Measurements from ENCODE around the gene IFIT2.
"Not testable (repeated sequence)": the region's sequence is repeated elsewhere in the genome, so short reads cannot be mapped to it uniquely, and the experiment has no call there.

Gene IFIT2

DNA sequence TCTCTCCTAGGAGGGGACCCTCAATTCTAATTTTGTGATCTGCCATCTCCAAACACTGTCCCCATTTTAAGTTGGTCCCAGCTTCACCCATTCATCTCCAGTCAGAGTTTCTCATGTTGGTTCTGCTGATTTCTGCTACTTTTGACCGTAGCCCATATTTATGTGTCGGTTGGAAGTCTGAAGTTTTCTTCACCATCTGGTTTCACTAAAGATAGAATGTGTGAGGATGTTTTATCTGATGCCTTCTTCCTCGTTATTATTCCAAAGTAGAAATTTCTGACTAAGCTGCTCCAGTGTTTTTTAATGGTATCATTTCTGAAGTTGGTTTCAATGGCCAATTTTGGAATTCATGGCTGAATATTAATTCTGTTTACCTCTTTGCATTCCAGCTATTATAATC lies 21.3 kb upstream of the IFIT2 start:
- no peak for DNase-seq

DNA sequence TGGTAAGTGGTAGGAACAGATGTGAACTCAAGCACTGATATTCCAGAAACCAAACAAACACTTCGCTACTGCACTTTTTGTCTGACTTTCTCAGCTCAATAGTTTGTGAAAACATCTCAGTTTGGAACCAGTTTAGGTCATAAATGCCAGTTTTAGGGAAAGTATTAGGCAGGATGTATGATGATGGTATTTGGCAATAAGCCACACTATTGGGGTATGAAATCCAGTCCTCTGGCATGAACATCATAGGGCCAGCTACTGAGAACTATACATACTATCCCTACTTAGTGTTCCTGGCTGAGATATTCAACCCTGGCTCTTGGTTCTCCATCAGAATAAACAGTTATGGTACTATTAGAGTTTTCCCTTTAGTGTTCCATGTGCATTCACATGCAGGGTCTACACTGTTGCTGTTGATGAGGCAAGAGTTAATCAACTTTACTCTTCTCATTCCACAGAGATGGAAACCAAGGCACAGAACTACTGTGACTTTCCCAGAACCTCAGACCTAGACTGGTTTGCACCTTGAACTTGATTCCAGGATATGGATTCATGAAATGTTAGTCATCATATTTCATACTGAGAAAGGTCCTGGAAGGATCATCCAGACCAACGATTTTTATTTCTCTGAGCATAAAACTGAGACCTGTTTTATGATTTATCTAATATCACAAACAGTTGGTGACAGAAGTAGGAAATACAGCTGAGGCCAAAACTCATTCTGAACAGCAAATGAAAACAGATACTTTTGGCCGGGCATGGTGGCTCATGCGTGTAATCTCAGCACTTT lies 20.0 kb upstream of the IFIT2 start:
- no peak for DNase-seq

- no peak for DNase-seq
Observed at GRCh38 chr10:89283025-89283935, 18.6 kb upstream of the IFIT2 start.

DNA sequence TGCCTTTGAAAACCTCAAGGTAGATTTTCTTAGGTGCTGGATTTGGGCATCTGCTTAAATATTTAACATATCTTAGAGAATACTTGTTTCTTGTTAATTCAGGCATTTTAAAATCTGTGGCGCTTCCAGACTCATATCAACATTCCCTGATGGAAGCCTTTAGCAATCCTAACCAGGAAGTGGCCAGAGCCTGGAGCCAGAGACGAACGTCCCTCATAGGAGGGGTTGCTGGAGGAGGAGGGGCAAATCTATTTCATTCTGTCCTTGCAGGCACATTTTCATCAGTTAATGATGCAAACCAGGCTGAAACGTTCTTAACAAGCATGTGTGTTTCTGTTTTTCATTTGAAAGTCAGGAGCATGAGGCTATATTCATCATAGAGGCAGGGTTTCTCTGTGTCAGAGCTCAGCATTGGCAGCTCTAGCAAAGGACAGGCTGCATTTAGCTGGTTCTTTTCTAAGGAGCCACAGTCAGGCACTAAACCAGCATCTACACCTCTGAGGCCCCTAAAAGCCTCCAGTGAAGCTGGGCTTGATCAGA lies 17.8 kb upstream of the IFIT2 start:
- no peak for DNase-seq

- not testable (repeated sequence) for DNase-seq
Observed at GRCh38 chr10:89284711-89285110, 17.1 kb upstream of the IFIT2 start.

DNA sequence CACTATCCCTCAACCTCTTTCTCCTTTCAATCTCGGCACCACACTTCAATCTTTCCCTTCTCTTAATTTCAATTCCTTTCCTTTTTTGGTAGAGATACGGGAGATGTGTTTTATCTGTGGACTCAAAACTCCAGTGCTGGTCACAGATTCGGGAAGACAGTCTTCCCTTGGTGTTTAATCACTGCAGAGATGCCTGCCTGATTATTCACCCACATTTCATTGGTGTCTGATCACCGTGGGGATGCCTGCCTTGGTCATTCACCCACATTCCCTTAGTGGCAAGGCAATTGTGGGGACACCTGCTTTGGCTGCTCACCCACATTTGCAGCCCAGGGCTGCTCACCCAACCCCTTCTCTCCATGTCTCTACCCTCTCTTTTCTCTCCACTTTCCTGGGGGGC lies 16.5 kb upstream of the IFIT2 start:
- DNase-seq: not testable (repeated sequence)

GRCh38 chr10:89294721-89295239 lies 7.1 kb upstream of the IFIT2 start:
- no peak for DNase-seq

DNA sequence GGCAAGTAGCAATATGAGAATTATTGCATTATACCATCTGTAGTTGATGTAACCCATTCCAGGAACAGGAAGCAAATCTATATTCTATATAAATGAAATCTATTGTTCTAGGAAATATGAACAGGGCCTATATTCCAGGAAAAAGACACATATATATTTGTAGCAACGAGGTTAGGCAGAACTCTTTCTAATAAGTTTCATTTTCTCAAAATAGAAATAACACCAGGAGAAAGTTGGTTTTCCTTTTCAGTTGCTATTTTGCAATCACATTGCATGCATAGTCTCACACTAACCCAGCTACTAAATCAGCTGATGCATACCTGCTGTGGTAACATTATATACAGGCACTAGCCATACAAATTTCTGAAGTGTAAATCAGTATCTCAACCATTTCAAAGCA lies 6.2 kb upstream of the IFIT2 start:
- no peak for DNase-seq

DNA sequence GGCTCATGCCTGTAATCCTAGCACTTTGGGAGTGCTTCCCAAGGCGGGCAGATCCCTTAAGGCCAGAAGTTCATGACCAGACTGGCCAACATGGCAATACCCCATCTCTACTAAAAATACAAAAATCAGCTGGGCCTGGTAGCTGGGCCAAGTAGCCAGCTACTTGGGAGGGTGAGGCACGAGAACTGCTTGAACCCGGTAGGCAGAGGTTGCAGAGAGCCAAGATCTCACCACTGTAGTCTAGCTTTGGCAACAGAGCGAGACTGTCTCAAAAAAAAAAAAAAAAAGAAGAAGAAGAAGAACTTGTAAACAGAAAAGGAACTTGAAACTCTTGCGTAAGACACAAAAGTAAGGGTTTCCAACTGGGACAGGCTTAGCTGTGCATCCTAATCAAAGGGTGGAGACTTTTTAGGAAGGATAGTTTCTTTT lies 5.6 kb upstream of the IFIT2 start:
- no peak for DNase-seq

DNA sequence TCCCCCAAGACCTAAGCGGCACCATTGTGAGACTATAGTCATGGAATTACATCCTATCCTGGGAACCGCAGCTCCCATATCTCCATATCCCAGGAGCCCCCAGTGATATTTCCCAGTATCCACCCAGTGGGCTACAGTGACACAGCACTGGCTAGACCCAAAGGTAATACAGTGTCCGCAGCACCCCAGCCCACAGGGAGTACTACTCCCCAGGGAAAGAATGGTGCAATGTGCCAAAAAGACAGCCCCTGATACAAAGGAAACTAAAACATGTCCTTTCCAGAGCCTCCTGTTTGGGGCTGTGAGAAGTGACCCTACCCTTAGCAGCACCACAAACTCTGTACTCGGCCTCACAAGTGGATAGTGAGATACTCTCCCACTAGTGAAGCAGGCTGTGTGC lies 4.5 kb upstream of the IFIT2 start:
- DNase-seq: no peak

DNA sequence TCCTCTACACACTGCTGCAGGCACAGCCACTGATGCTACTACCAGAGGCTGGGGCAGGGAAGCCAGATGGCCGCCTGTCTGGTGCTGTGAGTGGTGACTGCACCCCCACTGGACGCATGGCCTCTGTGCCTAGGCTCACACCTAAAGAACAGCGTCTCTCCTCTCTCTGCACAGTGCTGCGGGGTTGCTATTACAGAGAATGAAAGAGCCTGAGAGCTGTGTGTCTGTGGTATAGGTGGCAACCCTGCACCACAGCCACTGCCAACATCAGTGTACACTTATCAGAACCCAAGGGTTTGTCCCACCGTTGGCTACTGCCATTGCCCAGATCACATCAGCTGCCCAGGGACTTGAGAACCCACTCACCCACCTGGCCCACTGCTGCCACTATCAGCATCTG lies 4.1 kb upstream of the IFIT2 start:
- DNase-seq: no peak

- DNase-seq: no peak
Observed at GRCh38 chr10:89299031-89299430, 2.8 kb upstream of the IFIT2 start.

DNA sequence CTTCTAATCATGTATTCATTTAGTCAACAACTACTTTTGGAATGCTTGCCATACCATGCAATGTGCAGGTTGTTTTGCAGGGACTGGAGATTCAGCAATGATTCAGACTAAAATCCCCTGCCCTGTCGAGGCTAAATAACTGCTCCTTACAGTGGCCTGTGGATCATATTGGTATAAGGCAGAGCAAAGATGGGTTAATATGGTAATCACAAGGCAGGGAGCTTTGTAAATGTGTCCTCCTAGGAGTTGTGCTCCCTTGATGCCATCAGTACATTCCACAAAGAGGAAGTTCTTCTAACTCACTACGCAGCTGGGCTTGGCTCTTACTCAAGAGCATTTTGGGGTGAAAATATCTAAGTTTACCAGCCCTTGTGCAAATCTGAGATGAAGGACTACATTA lies 614 bp upstream of the IFIT2 start:
- no peak for DNase-seq

GRCh38 chr10:89302625-89303024 lies 779 bp downstream of the IFIT2 start:
- no peak for DNase-seq

DNA sequence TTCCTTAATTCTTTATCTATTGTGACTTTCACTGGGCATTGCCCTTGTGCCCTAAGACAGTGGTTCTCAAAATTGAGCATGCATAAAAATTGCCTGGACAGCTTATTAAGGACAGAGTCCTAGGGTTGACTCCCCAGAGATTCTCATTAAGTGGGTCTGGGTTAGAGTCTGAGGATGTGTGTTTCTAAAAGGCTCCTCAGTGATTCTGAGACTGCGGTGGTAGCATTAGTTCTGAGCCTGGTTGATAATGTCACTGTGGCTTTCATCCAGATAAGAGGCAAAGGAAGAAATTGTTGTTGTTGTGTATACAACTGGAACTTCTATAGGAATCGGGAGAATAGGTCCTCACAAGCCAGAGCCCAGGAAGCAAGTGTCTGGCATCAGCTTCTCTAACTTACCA lies 1.3 kb downstream of the IFIT2 start:
- DNase-seq: no peak

- no peak for DNase-seq
Observed at GRCh38 chr10:89304026-89304425, 2.2 kb downstream of the IFIT2 start.

GRCh38 chr10:89304446-89304845 lies 2.6 kb downstream of the IFIT2 start:
- no peak for DNase-seq

- DNase-seq: no peak
Observed at GRCh38 chr10:89304925-89305324, 3.1 kb downstream of the IFIT2 start.

DNA sequence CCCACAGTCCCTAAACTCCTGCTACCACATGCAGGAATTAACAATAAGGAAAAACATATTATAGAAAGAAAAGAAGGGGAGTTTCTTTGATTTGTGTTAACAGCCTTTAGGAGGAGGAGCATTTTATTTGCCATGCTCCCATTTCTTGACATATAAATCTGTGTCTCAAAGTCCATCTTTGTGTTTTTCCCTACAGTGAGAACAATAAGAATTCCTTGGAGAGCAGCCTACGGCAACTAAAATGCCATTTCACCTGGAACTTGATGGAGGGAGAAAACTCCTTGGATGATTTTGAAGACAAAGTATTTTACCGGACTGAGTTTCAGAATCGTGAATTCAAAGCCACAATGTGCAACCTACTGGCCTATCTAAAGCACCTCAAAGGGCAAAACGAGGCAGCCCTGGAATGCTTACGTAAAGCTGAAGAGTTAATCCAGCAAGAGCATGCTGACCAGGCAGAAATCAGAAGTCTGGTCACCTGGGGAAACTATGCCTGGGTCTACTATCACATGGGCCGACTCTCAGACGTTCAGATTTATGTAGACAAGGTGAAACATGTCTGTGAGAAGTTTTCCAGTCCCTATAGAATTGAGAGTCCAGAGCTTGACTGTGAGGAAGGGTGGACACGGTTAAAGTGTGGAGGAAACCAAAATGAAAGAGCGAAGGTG lies 4.1 kb downstream of the IFIT2 start:
- no peak for DNase-seq

- no peak for DNase-seq
Observed at GRCh38 chr10:89306434-89307268, 4.8 kb downstream of the IFIT2 start.

GRCh38 chr10:89307269-89307577 lies 5.4 kb downstream of the IFIT2 start:
- DNase-seq: no peak

DNA sequence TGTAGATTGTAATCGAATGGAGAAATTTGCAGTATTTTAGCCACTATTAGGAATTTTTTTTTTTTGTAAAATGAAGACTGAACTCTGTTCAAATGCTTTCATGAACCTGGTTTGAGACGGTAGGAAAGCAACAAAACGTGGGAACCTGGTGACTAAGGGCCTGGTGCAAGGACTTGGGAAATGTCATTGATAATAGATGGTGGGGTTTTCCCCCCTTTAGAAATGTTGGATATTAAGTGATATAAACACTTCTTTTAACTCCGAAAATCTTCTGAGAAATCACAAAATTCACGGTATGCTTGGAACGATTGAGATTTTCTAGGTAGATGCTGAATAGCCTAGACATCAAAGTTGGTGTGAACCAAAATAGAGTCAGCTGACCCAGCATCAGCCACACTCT lies 6.4 kb downstream of the IFIT2 start:
- no peak for DNase-seq

Data from NCI-H524 (cell line).